GM18858 (cell line): ENCODE measurements around the gene SEPTIN7.

Experiments used
- ATAC-seq: cut with Tn5 transposase; IDR thresholded peaks from one replicate; pipeline ENCODE4 v1.9.1; 2021; ENCODE audit not compliant: unreplicated experiment

Gene SEPTIN7

GRCh38 chr7:35785250-35785649 is 15.6 kb upstream of the SEPTIN7 start:
- no peak for ATAC-seq

DNA sequence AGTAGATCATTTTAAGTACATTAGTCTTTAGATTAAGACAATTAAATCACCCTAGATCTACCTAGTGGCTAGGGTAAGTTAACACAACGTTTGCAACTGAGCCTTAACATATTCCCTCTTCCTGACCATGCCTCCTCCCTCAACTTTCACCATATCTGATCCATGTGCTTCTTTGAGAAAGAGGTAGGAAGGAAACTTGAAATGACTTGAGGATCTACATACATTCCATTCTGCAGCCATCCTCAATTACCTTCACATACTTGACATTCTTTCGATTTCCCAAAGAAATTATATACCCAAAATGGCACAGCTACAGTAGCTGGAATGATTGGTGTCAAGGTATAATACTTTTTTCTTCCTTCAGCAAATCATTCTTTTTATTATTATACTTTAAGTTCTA is 12.9 kb upstream of the SEPTIN7 start:
- no peak for ATAC-seq

DNA sequence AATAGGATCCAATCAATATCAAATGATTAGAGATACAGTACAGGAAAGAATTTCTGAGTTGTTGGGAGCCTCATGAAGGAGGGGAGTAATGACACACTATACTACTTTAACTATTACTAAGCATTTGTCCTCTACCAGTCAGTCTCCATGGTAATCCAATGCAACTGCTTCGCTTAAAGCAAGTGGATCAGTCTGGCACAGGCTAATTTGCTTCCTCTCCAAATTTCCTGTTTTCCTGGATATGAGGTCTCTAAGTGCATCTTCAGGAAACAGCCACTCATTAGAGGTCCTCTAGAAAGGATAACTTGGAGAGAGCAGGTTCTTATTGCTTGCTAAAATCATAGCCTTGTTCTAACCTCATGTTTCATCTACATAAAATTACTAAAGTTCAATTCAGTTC is 8.4 kb upstream of the SEPTIN7 start:
- no peak for ATAC-seq

GRCh38 chr7:35792873-35793489 is 7.9 kb upstream of the SEPTIN7 start:
- ATAC-seq, result no peak

- ATAC-seq, result no peak
Observed at GRCh38 chr7:35797311-35797710, 3.5 kb upstream of the SEPTIN7 start.

DNA sequence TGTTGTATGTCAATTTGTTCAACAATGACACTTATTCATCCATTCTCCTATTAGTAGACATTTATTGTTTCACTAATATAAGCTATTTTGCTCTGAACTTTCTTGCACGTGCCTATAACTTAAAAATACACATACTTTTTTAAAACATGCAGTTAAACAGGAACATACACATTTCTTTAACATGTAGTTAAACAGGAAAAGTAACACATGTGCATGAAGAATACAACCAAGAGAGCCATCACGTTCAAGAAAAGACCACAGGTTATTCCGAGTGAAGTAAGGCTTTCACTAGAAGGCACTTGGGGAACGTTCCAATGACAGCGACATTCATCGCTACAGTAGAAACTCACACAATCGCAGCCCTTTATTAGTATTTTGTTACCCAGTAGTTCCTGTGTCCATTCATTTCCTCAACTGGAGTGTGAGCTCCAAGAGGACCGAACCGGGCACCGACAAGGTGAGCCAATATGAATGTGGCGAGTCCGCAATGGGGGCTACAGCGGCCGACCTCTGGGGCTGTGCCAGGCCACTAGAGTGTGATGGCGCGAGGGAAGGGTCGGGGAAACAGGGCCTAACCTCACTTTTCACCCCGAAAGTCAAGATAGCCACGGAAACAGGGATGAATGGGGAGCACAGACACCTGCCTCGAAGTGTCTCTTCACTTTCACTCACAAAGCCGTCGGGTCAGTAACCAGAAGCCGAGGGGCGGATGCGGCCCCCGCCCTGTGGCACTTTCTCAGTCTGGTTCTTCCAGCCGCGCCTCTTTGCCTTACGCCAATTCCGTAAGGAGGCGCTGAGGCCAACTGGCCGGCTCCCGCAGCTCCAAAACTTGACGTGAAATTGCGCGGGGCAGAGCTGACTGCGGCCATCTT is 775 bp upstream of the SEPTIN7 start:
- ATAC-seq, result peak; percentile 33

DNA sequence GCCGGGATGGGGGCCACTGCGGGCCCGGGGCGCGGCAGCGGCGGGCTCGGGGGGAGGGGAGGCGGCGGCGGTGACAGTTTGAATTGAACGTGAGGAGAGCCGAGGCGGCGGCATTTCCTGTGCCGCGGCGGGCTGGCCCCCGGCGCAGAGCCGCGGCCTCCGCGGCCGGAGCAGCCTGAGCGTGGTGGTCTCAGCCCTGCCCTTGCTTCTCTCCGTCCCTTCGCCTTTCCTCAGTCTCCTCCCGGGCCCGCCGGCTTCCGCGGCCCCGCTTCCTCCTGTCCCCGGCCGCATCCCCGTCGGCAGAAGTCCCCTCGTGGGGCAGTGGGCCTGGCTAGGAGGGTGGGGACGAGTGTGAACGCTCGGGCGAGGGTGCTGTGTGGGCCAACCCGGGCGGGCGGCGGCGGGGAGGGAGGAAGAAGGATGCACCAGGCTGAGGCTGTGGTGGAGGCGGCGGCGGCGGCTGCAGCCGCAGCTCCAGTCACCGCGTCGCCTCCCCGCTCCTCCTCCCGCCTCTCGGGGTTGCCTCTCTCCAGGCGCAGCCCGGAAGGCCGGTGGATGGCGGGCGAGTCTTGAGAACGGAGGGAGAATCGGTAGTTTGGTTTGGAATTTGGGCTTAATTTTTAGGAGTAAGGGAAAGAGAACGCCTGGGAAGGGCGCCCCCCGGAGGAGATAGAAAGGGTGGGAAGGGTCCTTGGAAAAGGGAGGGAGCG is 690 bp downstream of the SEPTIN7 start:
- peak; percentile 12 for ATAC-seq

DNA sequence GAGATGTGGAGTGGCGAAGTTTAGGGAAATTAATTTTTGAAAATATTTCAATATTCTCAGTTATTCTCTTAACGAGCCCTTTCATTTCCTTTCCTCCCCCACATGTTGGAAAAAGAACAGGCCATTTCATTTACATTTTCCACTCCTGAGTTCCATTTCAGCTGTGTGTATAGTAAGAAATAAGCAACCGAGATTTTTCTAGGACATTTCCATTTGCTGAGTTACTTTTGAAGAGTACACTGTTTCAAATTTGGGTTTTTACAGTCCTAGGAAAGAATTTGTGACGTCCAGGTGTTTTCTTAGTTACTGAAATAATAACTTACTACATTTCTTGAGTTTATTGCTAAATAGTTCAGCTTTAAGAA is 1.2 kb downstream of the SEPTIN7 start:
- no peak for ATAC-seq

DNA sequence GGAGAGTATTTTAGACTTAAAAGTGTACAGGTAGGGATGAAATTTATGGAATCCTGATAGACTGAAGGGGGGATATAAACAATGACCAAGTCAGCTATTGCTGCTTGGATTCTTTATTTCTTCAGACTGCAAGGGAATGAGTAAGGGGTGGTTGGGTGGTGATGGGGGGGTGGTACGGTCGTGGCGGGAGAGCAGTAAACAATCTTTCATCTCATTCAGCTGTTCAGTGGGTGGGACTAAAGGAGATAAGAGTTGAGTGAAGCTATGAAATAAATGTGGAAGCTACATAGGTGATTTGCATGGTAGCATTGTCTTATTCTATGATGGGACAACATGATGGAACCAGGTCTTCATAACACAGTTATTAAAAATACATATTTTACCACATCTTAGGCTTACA is 1.8 kb downstream of the SEPTIN7 start:
- ATAC-seq, result no peak

DNA sequence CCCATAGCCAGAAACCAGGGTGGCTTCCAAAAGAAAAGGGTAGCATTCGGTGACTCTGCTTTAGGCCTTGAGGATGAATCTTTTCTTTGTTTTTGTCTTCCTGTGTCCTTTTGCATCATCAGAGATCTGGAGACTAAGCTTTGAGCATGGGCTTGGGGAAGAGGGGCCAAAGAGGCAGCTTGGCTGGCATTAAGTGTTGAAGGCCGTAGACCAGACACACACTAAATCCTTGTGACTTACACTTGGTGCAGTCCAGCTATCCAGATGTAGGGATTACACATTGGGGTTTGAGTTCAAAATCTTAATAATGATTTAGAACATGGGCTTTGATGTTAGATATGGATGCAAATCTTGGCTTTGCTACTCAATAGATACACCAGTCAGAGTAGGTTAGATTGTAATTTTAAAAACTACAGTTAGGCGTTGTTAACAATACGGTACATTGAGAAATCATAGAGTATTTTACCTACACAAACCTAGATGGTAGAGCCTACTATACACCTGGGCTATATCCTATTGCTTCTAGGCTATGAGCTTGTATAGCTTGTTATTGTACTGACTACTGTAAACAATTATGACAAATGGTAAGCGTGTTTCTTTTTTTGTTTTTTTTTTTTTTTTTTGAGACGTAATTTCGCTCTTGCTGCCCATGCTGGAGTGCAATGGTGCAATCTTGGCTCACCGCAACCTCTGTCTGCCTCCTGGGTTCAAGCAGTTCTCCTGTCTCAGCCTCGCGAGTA is 3.5 kb downstream of the SEPTIN7 start:
- no peak for ATAC-seq

- no peak for ATAC-seq
Observed at GRCh38 chr7:35805876-35806275, 5.0 kb downstream of the SEPTIN7 start.

DNA sequence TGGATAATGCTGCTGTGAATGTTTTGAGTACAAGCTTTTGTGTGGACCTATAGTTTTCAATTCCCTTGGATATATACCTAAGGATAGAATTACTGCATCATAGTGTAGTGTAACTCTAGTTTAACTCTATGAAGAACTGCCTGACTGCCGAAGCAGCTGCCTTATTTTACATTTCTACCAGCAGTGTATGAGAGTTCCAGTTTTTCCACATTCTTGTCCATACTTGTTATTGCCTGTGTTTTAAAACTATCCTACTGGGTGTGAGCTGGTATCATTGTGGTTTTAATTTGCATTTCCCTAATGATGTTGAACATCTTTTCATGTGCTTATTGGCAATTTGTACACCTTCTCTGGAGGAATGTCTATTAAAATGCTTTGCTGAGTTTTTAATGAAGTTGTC is 15.7 kb downstream of the SEPTIN7 start:
- ATAC-seq, result no peak

- ATAC-seq, result no peak
Observed at GRCh38 chr7:35817181-35817580, 16.3 kb downstream of the SEPTIN7 start.

DNA sequence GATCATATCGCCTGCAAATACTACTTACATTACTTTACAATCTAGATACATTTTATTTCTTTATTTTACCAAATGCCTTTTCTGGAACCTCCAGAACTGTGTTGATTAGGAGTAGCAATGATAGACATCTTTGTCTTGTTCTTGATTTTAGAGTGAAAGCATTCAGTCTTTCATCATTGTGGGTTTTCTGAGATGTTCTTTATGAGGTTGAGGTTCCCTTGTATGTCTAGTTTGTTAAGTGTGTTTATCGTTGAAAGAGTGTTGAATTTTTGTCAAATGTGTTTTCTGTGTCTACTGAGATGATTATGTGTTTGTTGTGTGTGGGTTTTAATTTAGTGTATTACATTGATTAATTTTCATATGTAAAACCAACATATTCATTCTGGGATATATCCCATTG is 17.1 kb downstream of the SEPTIN7 start:
- ATAC-seq, result no peak

DNA sequence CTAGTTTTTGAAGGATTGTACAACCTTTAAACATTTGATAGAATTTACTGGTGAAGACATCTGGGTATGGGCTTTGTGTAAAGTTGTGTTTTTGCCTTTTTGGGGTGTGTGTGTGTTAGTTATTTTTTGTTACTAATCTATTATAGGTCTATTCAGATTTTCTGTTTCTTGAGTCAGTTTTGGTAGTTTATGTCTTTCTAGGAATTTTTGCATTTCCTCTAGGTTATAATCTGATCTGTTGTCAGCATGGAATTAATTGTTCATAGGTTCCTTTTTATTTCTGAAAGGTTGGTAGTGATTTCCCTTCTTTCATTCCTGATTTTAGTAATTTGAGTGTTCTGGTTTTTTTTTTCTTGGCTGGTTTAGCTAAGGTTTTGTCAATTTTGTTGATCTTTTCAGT is 17.7 kb downstream of the SEPTIN7 start:
- ATAC-seq, result no peak

DNA sequence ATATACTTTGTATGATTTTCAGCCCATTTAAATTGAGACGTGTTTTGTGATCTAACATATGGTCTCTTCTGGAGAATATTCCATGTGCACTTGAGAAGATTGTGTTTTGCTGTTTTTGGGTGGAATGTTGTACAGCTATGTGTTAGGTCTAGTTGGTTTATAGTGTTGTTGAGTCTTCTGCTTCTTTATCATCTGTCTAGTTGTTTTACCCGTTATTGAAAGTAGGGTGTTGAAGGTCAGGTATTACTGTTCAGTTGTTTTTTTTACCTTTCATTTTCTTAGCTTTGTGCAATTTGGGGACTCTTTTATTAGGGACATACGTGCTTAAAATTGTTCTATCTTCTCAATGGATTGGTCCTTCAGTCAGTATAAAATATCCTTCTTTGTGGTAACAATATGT is 18.5 kb downstream of the SEPTIN7 start:
- ATAC-seq, result no peak

DNA sequence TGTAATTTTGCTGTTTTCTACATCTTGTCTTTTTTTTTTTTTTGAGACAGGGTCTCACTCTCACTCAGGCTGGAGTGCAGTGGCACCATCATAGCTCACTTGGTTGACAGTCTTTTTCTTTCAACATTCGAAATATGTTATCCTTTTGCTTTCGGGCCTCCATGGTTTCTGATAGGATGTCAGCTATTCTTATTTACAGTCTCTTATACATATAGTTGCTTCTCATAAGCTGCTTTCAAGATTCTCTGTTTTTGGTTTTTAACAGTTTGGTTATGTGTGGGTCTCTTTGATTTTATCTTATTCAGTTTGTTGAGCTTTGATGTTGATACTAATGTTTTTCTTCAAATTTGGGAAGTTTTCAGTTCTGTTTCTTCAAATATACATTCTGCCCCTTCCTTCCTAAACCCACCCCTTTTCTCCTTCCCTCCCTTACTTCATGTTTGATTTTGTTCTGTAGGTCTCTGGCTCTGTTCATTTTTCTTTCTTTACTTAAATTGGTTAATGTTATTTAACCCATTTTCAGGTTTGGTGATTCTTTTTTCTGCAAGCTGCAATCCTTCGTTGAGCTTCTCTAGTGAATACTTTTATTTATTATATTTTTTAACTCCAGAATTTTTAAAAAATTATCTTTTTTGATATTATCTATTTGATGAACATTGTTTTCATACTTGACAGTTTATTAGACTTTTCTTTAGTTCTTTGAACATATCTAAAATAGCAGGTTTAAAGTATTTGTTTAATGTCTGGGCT is 19.3 kb downstream of the SEPTIN7 start:
- ATAC-seq, result no peak

- no peak for ATAC-seq
Observed at GRCh38 chr7:35820858-35821257, 20.0 kb downstream of the SEPTIN7 start.

DNA sequence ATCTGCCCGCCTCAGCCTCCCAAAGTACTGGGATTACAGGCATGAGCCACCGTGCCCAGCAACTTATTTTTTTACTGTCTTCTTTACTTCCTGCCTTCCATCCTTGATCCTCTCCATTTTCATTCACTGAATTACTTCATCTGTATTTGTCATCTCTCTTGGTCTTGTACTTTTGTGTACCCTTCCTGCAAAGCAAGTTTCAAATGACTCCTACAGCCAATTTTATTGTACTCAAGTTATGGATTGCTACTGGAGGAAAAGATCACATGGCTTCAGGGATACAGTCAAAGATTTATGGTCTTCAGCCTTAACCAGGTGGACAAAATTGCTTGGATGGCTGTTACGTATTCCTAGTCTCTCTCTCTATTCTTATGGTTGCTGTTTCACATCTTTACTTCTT is 22.6 kb downstream of the SEPTIN7 start:
- no peak for ATAC-seq

DNA sequence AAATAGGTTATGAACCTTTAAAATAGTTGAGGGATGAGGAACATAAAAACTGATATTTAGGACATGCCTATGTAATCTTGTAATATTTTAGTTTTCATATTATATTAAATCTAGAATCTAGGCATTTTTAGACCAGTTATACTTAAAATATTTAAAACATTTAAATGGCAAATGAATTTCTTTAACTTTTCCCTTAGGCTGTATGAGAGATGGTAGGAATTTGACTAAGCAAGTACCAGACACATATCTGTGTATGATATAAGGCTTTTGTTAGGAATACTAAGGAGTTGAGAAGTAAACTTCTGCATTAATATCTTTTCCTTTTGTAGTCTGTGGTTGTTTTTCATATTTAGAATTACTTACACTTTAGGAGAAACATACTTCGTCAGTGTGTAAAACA is 25.1 kb downstream of the SEPTIN7 start:
- no peak for ATAC-seq

DNA sequence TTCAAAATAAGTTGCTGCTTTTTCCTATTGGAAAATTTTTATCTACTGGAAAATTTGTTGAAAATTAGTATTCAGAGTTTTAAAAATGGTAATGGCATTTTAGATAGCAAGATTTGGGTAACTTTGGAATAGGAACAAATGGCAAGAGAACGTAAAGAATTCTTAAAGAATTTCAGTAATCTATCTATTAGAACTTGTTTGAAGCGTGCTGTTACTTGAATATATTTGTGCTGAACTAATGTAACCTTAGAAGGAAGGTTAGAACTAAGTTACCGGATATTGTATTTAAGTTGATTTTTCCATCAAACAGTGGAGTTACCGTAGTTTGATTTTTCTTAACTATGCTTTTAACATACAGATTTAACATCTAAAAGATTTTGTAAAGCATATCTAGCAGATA is 25.9 kb downstream of the SEPTIN7 start:
- no peak for ATAC-seq
